ENCODE results near the gene CEBPZOS. TPM values are rescaled to one million over a fixed set of nuclear protein-coding genes. Genes with fewer than 3 reads are reported as not detected.

The CEBPZOS gene
- 20.6 and 21.4 TPM in 2 replicates for total RNA-seq

DNA sequence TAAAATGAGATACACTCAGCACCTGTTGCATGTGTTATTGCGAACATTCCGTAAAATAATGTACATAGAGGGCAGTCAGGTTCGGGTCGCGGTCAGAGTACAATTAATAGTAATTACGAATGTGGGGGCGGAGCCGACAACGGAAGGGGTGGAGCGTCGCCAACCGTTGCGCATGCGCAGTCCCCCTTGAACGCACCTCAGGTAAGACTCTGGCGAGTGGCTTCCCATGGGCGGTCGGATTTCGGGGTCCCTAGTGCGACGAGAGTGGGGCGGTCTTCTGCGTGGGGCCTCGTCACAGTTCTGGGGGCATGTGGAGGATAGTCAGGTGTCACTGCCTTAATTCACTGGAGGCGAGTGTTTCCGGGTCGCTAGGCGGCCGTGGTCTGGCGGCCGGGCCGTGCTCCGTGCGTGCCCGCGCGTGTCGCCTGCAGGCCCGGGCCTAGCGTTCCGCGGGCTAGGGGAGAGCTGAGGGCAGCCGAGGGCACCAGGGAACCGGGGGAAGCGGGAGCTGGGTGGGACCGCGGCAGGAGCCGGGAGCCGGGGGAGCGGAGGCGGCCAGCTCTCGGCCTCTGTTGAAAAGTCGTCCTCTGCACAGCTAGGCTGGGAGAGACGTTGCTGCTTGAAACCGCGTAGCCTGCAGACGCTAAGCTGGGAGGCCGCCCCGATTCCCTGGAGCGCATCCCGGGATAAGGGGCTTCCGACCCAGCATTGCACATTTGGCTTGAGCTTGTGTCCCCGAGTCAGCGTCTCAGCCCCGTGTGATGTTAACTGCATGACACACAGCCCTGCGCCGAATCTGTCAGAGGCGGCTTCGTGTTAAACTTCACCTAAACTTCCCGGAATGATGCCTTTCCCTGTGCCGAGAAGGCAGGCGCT lies at the start of gene CEBPZOS:
Gene CEBPZOS, plus strand, starts transcription at position 177 of the 876 bp plus-strand sequence. CDS start 3,209 bp downstream, outside the sequence.
- peaks cover 48% of the 10 kb centered on the region for H3K79me2 ChIP-seq (ENCODE audit: insufficient read depth, low read length)
- H3K4me2 ChIP-seq (ENCODE audit: insufficient read depth, low read length): peak within 1 kb of the TSS; percentile 89
- H3K36me3 ChIP-seq (ENCODE audit: insufficient read depth, low read length): peaks cover 11% of the 10 kb centered on the region
- peak within 1 kb of the TSS; percentile 94 for H3K4me3 ChIP-seq (ENCODE audit: insufficient read depth, low read length)
- peaks cover 11% of the 10 kb centered on the region for H3K4me1 ChIP-seq (ENCODE audit: insufficient read depth, low read length)
- no peaks in the 10 kb centered on the region for H3K27me3 ChIP-seq (ENCODE audit: insufficient read depth, low read length)
- no peaks in the 10 kb centered on the region for H4K20me1 ChIP-seq (ENCODE audit: insufficient read depth, low read length)
- TF ChIP-seq, protein P1, sequence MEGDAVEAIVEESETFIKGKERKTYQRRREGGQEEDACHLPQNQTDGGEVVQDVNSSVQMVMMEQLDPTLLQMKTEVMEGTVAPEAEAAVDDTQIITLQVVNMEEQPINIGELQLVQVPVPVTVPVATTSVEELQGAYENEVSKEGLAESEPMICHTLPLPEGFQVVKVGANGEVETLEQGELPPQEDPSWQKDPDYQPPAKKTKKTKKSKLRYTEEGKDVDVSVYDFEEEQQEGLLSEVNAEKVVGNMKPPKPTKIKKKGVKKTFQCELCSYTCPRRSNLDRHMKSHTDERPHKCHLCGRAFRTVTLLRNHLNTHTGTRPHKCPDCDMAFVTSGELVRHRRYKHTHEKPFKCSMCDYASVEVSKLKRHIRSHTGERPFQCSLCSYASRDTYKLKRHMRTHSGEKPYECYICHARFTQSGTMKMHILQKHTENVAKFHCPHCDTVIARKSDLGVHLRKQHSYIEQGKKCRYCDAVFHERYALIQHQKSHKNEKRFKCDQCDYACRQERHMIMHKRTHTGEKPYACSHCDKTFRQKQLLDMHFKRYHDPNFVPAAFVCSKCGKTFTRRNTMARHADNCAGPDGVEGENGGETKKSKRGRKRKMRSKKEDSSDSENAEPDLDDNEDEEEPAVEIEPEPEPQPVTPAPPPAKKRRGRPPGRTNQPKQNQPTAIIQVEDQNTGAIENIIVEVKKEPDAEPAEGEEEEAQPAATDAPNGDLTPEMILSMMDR (IDR thresholded peaks at IDR 0.05; ENCODE audit: extremely low read depth, low read depth, low read length): no peak
- H2AFZ ChIP-seq (ENCODE audit: low read length): peak within 1 kb of the TSS; percentile 97
- H3K9me3 ChIP-seq (ENCODE audit: low read depth, low read length): no peaks in the 10 kb centered on the region
- DNase-seq (ENCODE audit: insufficient read length, low spot score, missing footprints): peak; percentile 93
- H3K27ac ChIP-seq (ENCODE audit: low read depth, low read length): peak within 1 kb of the TSS; percentile 75

DNA sequence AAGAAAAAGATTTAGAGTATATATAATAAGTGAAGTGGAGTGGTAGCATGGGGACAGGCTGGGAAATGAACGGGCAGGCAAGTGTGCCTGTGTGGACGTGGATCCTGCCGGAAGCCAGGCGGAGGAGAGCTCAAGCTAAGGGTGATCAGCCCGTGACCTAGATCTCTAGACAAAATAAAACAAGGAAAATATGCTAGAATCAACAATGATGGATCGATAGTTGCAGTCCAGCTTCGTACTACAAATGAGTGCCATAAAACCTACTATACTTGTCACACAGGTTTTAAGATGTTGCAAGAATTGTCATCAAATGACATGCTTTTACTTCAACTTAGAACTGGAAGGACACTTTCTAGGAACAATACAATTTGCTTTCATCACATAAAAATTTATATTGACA lies 48.0 kb upstream of the CEBPZOS start:
- TF ChIP-seq, protein P1 (IDR thresholded peaks at IDR 0.05; ENCODE audit: extremely low read depth, low read depth, low read length): no peak
- DNase-seq (ENCODE audit: insufficient read length, low spot score, missing footprints): no peak
- Histone ChIP-seq H3K4me3 (ENCODE audit: insufficient read depth, low read length) (no peak overlapping the region), H3K4me2 (ENCODE audit: insufficient read depth, low read length) (no peak overlapping the region), H4K20me1 (ENCODE audit: insufficient read depth, low read length) (peaks cover 15% of the 10 kb centered on the region), H3K79me2 (ENCODE audit: insufficient read depth, low read length) (peaks cover 49% of the 10 kb centered on the region), H3K36me3 (ENCODE audit: insufficient read depth, low read length) (peaks cover 43% of the 10 kb centered on the region), H2AFZ (ENCODE audit: low read length) (no peak overlapping the region), H3K9me3 (ENCODE audit: low read depth, low read length) (no peaks in the 10 kb centered on the region), H3K27me3 (ENCODE audit: insufficient read depth, low read length) (no peaks in the 10 kb centered on the region), H3K27ac (ENCODE audit: low read depth, low read length) (no peak overlapping the region), H3K4me1 (ENCODE audit: insufficient read depth, low read length) (peaks cover 5% of the 10 kb centered on the region)

DNA sequence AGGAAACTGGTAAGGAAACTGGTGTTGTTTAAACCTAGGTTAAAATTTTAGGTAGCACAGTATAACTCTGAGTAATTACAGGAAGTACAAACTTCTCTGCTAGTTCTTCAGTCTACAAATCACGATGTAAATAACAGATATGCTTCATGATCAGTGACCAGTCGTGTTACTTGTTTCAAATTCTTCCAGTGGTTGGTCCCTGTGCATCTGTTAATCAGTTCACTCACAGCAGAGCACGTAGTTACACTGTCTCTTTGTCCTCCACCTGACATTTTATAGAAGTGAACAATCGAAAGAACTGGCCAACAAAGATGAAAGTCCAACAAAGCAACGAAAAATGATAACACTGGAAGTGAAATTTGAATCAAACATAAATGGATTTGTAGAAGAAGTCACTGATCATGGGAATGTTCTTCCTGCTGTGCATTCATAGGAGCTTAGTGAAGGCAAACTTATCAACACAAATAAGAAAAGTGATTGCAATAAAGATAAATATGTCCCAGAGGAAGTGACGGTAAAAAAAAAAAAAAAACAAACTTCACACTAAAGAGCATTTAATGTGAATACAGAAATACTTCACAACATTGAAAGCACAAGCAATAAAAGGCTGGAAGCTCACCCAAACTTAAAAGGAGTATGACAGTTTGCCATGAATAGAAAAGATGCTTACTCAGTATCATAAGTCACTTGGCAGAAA lies 46.5 kb upstream of the CEBPZOS start:
- no peaks in the 10 kb centered on the region for H3K9me3 ChIP-seq (ENCODE audit: low read depth, low read length)
- peaks cover 17% of the 10 kb centered on the region for H4K20me1 ChIP-seq (ENCODE audit: insufficient read depth, low read length)
- TF ChIP-seq, protein P1 (IDR thresholded peaks at IDR 0.05; ENCODE audit: extremely low read depth, low read depth, low read length): no peak
- H3K27ac ChIP-seq (ENCODE audit: low read depth, low read length): no peak overlapping the region
- peaks cover 61% of the 10 kb centered on the region for H3K79me2 ChIP-seq (ENCODE audit: insufficient read depth, low read length)
- H3K4me1 ChIP-seq (ENCODE audit: insufficient read depth, low read length): peaks cover 5% of the 10 kb centered on the region
- H3K36me3 ChIP-seq (ENCODE audit: insufficient read depth, low read length): peaks cover 39% of the 10 kb centered on the region
- H3K27me3 ChIP-seq (ENCODE audit: insufficient read depth, low read length): no peaks in the 10 kb centered on the region
- no peak overlapping the region for H3K4me2 ChIP-seq (ENCODE audit: insufficient read depth, low read length)
- no peak overlapping the region for H2AFZ ChIP-seq (ENCODE audit: low read length)
- no peak for DNase-seq (ENCODE audit: insufficient read length, low spot score, missing footprints)
- H3K4me3 ChIP-seq (ENCODE audit: insufficient read depth, low read length): no peak overlapping the region

DNA sequence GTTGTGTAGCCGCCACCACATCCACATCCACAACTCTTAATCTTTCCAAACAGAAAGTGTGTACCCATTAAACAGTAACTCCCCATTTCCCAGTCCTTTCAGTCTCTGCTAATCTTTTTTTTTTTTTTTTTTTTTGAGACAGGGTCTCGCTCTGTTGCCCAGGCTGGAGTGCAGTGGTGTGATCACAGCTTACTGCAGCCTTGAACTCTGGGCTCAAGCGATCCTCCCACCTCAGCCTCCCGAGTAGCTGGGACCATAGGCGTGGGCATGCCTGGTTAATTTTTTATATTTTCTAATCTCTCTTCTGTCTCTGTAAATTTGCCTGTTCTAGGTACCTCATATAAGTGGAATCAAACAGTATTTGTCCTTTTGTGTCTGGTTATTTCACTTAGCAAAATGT lies 43.1 kb upstream of the CEBPZOS start:
- no peaks in the 10 kb centered on the region for H3K9me3 ChIP-seq (ENCODE audit: low read depth, low read length)
- no peak overlapping the region for H2AFZ ChIP-seq (ENCODE audit: low read length)
- no peak overlapping the region for H3K4me3 ChIP-seq (ENCODE audit: insufficient read depth, low read length)
- DNase-seq (ENCODE audit: insufficient read length, low spot score, missing footprints): no peak
- TF ChIP-seq, protein P1 (IDR thresholded peaks at IDR 0.05; ENCODE audit: extremely low read depth, low read depth, low read length): no peak
- no peak overlapping the region for H3K4me2 ChIP-seq (ENCODE audit: insufficient read depth, low read length)
- peaks cover 20% of the 10 kb centered on the region for H3K4me1 ChIP-seq (ENCODE audit: insufficient read depth, low read length)
- H3K79me2 ChIP-seq (ENCODE audit: insufficient read depth, low read length): peaks cover 78% of the 10 kb centered on the region
- H4K20me1 ChIP-seq (ENCODE audit: insufficient read depth, low read length): peaks cover 17% of the 10 kb centered on the region
- no peak overlapping the region for H3K27ac ChIP-seq (ENCODE audit: low read depth, low read length)
- H3K36me3 ChIP-seq (ENCODE audit: insufficient read depth, low read length): peaks cover 12% of the 10 kb centered on the region
- H3K27me3 ChIP-seq (ENCODE audit: insufficient read depth, low read length): no peaks in the 10 kb centered on the region

Measured in osteoblast (primary cell).